GM19043 (cell line): ENCODE measurements around the gene DUSP5.
A peak's percentile ranks its signal among the peaks of the same experiment; 100 is the strongest.

Source experiments
- ATAC-seq: cut with Tn5 transposase; IDR thresholded peaks from one replicate; pipeline ENCODE4 v1.9.1; 2021; ENCODE audit warnings: low read depth; ENCODE audit not compliant: unreplicated experiment

DUSP5 gene

DNA sequence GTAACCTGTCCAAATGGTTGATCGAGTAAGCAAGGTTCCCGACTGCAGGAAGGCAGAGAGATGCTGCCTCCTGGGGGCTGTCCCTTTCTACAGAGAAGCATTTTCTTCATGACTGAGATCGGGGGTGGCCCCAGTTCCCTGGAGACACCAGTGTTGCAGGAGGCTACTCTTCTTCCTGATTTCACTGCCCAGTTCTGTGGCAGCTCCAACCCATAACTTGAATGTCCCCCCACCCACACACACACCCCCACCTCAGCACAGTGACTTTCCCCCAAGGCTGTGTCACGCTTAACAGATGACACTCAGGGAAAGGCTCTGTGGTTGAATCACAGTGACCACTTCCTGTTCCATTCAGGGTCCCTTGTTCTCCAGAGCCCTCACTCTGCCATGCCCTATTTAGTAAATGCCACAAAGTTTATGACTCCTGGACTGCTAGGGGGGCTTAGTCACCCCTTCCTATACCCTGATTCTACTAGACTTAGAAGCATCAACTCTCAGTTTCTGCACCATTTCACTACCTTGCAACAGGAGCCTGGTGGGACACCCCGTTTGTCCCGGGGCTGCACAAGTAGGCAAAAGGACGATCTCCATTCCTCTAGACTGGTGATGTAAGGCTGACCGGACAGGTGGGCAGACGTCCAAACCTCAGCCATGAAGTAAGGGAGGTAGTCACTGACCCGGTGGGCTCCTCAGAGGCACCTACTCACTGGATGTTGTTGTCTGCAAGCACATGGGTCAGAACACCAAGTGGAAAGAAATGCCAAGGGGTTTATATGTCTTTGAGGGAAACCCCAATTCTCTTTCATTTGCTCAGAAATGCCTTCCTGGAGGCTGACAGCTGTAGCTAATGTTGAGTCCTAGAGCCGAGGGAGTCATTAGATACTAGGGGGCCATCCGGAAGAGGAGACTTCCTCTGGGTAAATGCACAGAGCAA is 38.5 kb downstream of the DUSP5 start:
- ATAC-seq: peak; percentile 88

GRCh38 chr10:110539091-110539490 is 41.4 kb downstream of the DUSP5 start:
- no peak for ATAC-seq

GRCh38 chr10:110540031-110540430 is 42.3 kb downstream of the DUSP5 start:
- no peak for ATAC-seq

DNA sequence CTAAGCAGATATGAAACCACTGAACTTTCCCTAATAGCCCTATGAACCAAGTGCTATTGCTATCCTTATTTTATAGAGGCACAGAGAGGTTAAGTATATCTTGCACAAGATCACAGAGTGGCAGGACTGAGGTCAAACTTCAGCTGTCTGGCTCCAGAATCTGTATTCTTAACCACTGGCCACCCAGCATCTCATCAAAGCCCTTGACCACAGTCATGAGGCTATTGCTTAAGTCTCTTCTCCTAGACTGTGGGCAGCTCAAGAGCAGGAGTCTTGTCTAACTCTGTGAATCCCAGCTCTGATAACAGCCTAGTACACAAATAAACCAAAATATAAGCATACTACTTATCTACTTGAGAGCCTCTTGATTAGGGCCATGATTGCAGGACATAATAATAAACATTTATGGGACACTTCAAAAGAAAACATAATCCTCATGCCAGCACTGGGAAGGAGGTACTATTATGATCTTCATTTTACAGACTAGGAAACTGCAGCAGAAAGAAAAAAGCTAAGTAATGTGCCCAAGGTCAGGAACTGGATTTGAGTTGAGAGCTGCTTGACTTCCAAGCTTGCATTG is 47.3 kb downstream of the DUSP5 start:
- ATAC-seq: no peak

DNA sequence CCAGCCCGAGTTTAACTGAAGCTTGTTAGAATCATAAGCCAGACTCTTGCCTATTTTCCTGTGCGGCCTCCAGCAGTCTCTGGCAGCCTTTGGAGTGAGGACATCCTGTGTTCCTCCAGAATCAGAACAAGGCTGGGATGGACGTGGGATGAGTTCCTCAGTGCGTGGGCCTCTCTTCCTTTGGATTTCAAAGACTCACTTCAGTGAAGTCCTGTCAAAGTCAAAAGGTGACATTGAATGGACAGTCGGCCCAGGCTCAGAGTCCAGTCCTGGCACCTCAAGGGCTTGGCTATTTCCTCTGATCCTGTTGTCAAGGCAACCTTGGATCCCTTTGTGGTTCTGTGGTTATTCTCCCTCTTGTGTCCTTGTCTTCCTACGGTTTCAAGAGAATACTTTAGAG is 48.4 kb downstream of the DUSP5 start:
- ATAC-seq: no peak

- no peak for ATAC-seq
Observed at GRCh38 chr10:110546499-110547110, 48.9 kb downstream of the DUSP5 start.

GRCh38 chr10:110547139-110547761 is 49.5 kb downstream of the DUSP5 start:
- no peak for ATAC-seq

GRCh38 chr10:110548002-110548401 is 50.3 kb downstream of the DUSP5 start:
- ATAC-seq: no peak

- ATAC-seq: no peak
Observed at GRCh38 chr10:110549211-110549610, 51.5 kb downstream of the DUSP5 start.

DNA sequence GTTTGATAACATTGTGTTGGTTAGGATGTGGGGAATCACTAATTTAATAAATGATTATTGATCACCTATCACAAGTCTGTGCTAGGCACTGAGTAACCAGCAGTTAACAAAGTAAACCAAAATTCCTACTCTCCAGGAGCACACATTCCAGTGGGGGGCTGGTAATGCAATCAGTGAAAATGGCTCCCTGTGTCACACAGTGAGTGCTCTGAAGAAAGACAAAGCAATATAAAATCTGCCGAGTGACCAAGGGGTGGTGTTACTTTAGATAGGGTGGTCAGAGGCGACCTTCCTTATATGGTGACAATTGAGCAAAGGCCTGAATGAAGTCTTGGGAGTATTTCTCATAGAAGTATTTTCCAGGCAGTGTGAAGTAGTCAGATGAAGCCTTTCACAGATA is 56.2 kb downstream of the DUSP5 start:
- no peak for ATAC-seq

- ATAC-seq: no peak
Observed at GRCh38 chr10:110556296-110556695, 58.6 kb downstream of the DUSP5 start.

DNA sequence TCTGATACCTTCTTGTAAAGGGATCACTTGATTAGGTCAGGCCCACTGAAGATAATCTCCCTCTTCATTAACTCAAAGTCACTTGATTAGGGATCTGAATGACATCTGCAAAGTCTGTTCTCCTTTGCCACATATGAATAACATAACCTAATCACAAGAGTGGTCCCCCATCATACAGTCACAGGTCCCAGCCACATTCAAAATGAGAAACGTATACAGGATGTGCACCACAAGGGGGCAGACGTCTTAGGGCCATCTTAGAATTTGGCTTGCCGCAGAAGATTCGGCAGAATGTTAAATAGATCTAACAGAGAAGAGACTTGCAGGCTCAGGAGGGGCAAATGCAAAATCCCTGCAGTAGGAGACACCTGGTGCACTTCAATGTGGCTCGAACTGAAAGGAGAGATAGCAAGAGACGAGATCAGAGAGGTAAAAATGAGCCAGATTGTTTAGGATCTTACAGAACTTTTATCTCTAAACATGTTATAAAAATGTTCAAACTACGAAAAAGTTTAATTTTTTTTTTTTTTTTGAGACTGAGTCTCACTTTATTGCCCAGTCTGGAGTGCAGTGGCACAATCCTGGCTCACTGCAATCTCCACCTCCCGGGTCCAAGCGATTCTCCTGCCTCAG is 59.4 kb downstream of the DUSP5 start:
- ATAC-seq: peak; percentile 82

DNA sequence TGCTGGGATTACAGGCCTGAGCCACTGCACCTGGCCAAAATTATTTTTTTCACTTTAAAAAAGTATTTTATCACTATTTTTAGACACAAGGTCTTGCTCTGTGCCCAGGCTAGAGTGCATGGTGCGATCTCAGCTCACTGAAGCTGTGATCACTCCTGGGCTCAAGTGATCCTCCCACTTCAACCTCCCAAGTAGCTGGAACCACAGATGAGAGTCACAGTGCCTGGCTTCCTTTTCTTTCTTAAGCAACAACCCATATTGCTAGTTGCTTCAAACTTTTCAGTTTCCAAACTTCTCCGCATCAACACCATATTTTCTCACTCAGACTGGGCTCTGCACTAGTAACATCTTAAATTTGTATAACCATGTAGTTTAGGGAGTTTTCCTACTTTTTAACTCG is 60.3 kb downstream of the DUSP5 start:
- no peak for ATAC-seq

DNA sequence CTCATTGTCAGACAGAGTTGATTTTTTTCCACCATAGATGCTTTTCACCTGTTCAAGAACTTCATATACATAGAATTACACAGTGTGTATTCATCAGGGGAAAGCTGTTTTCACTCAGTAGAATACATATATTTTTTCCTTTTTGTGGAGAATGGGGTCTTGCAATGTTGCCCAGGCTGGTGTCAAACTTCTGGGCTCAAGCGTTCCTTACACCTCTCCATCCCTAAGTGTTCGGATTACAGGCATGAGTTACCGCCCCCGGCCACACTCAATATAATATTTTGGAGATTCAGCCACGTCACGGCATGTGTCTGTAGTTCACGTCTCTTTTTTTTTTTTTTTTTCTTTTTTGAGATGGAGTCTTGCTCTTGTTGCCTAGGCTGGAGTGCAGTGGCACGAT is 62.3 kb downstream of the DUSP5 start:
- ATAC-seq: no peak
